Adrenal gland (tissue), 5 donors: Measurements from ENCODE around the gene SLC25A26.

Source experiments
- CTCF ChIP-seq, 6 experiments: fragments of 450-650 bp in 4 of 6; fragments of 200-600 bp in 2 of 6; sonication (generic) in 1 of 6; IDR thresholded peaks; 1 replicate in 5 of 6; 2 replicates in 1 of 6; pipeline versions ENCODE4 v1.5.1 to v1.8.0; 2016 to 2021; ENCODE audit warnings: antibody characterized with exemption in 6 of 6, mild to moderate bottlenecking in 2 of 6, moderate library complexity in 1 of 6
- POLR2A ChIP-seq, 2 donors: fragments of 450-650 bp; IDR thresholded peaks; one replicate each; pipeline ENCODE4 v1.6.1; 2017; ENCODE audit warnings: antibody characterized with exemption in 2 of 2, mild to moderate bottlenecking in 2 of 2, moderate library complexity in 1 of 2
- donor health status: DM: no; HTN: no; CAD: no.

- TF ChIP-seq CTCF (IDR thresholded peaks at IDR 0.05) (no peak), POLR2A (IDR thresholded peaks at IDR 0.05) (no peak)
These were observed 185.4 kb downstream of the SLC25A26 start for GRCh38 chr3:66406163-66406562.
